B cell (primary cell): Measurements from ENCODE around the gene TENM4. TPM values are rescaled to one million over a fixed set of nuclear protein-coding genes. Genes with fewer than 3 reads are reported as not detected.
"Not testable (repeated sequence)": the region's sequence is repeated elsewhere in the genome, so short reads cannot be mapped to it uniquely, and the experiment has no call there.

Experiments
- ATAC-seq: fragments of 200-7000 bp; cut with Tn5 transposase; one replicate; pipeline ENCODE4 v1.10.0; 2021; ENCODE audit warnings: low read depth, mild to moderate bottlenecking, moderate number of reproducible peaks, moderate library complexity
- CTCF ChIA-PET: fragments of 350-600 bp; sonication (Branson Sonifier 250); formaldehyde crosslinking; loops from one replicate; lab custom pipeline; 2021; ENCODE audit warnings: antibody characterized with exemption, inconsistent platforms; lab: Charles Lee
- POLR2A ChIA-PET: fragments of 350-600 bp; sonication (Branson Sonifier 250); formaldehyde crosslinking; loops from one replicate; lab custom pipeline; 2021; ENCODE audit warnings: antibody characterized with exemption; lab: Charles Lee
- DNase-seq: peaks from one replicate; pipeline ENCODE4 v3.0.0; 2013
- H2AFZ ChIP-seq: 2 replicates; pipeline ENCODE4 v1.6.1; 2012; ENCODE audit warnings: mild to moderate bottlenecking, low read depth, low read length; ENCODE audit not compliant: insufficient read depth, poor library complexity, severe bottlenecking
- H3K27ac ChIP-seq, 2 donors: 1 replicate in 1 of 2; 2 replicates in 1 of 2; pipeline ENCODE4 v1.5.1; 2012 to 2013; ENCODE audit warnings: low read length in 2 of 2, mild to moderate bottlenecking in 2 of 2, moderate library complexity in 1 of 2
- H3K27me3 ChIP-seq, 4 experiments: fragments of 200-600 bp in 1 of 4; sonication (generic) in 1 of 4; replicated peaks in 1 of 4; 1 replicate in 2 of 4; 2 replicates in 2 of 4; pipeline versions ENCODE4 v1.6.1 to v1.7.0; 2013 to 2016; ENCODE audit warnings: low read length in 3 of 4, mild to moderate bottlenecking in 2 of 4, mixed read lengths in 1 of 4, moderate library complexity in 1 of 4; ENCODE audit not compliant: insufficient read depth in 4 of 4, control insufficient read depth in 3 of 4; ENCODE audit errors: control extremely low read depth in 1 of 4
- H3K36me3 ChIP-seq, 2 experiments: replicated peaks in 1 of 2; 1 replicate in 1 of 2; 2 replicates in 1 of 2; pipeline versions ENCODE4 v1.6.1 to v1.7.1; 2013; ENCODE audit warnings: low read length in 1 of 2; ENCODE audit not compliant: insufficient read depth in 2 of 2, control insufficient read depth in 1 of 2; ENCODE audit errors: control extremely low read depth in 1 of 2, extremely low read depth in 1 of 2
- H3K4me1 ChIP-seq, 2 donors: fragments of 200-600 bp in 1 of 2; sonication (generic) in 1 of 2; 1 replicate in 1 of 2; 2 replicates in 1 of 2; pipeline versions ENCODE4 v1.5.1 to v1.6.1; 2013 to 2017; ENCODE audit warnings: low read length in 2 of 2; ENCODE audit not compliant: control insufficient read depth in 2 of 2, insufficient read depth in 2 of 2
- H3K4me2 ChIP-seq: replicated peaks from 2 replicates; pipeline ENCODE3; 2012; ENCODE audit warnings: mild to moderate bottlenecking, low read depth, low read length; ENCODE audit not compliant: poor library complexity, severe bottlenecking
- H3K4me3 ChIP-seq, 5 experiments: fragments of 200-600 bp in 1 of 5; sonication (generic) in 1 of 5; 1 replicate in 3 of 5; 2 replicates in 2 of 5; pipeline versions ENCODE4 v1.5.1 to v1.7.0; 2011 to 2016; ENCODE audit warnings: low read length in 4 of 5, mild to moderate bottlenecking in 4 of 5, low read depth in 2 of 5, control low read depth in 1 of 5, moderate library complexity in 1 of 5; ENCODE audit not compliant: insufficient read depth in 1 of 5; ENCODE audit errors: control extremely low read depth in 1 of 5, extremely low read depth in 1 of 5
- H3K79me2 ChIP-seq: fragments of 200-600 bp; sonication (generic); one replicate; pipeline ENCODE4 v1.6.0; 2016; ENCODE audit warnings: low read length; ENCODE audit not compliant: control insufficient read depth, insufficient read depth
- H3K9ac ChIP-seq: fragments of 200-600 bp; sonication (generic); 2 replicates; pipeline ENCODE4 v1.6.1; 2017; ENCODE audit warnings: mild to moderate bottlenecking, low read length, moderate library complexity
- H3K9me3 ChIP-seq, 3 donors: one replicate each; pipeline versions ENCODE4 v1.6.1 to v1.7.1; 2013; ENCODE audit warnings: low read length in 2 of 3; ENCODE audit not compliant: control insufficient read depth in 2 of 3, insufficient read depth in 1 of 3; ENCODE audit errors: control extremely low read depth in 1 of 3
- H4K20me1 ChIP-seq: 2 replicates; pipeline ENCODE4 v1.6.0; 2012; ENCODE audit warnings: mild to moderate bottlenecking, low read length; ENCODE audit not compliant: insufficient read depth, control insufficient read depth, poor library complexity, severe bottlenecking
- H3K27ac Mint-ChIP-seq: one replicate; pipeline ENCODE4 v1.8.0; 2021; ENCODE audit warnings: mixed read lengths
- H3K27me3 Mint-ChIP-seq: one replicate; pipeline ENCODE4 v1.8.0; 2021; ENCODE audit warnings: mixed read lengths
- H3K4me1 Mint-ChIP-seq: one replicate; pipeline ENCODE4 v1.8.0; 2021; ENCODE audit warnings: mixed read lengths
- H3K4me3 Mint-ChIP-seq: one replicate; pipeline ENCODE4 v1.8.0; 2021; ENCODE audit warnings: mixed read lengths
- H3K9me3 Mint-ChIP-seq: one replicate; pipeline ENCODE4 v1.8.0; 2022; ENCODE audit warnings: mixed read lengths; ENCODE audit not compliant: insufficient read depth
- EZH2 ChIP-seq: IDR thresholded peaks from 2 replicates; pipeline ENCODE4 v1.6.1; 2012; ENCODE audit warnings: borderline replicate concordance, low read depth, mild to moderate bottlenecking, moderate library complexity, low read length; ENCODE audit not compliant: insufficient read depth, poor library complexity, severe bottlenecking
- WGBS: methylation state at CpG from one replicate; pipeline ENCODE4 v1.1.5; 2013; ENCODE audit warnings: missing lambda C conversion rate; ENCODE audit not compliant: insufficient coverage; 5-methylcytosine and 5-hydroxymethylcytosine counted together
- intact Hi-C: fragments of 100-400 bp; cut with micrococcal nuclease; formaldehyde crosslinking; loops from one replicate; pipeline ENCODE4 v1.10.0; 2022
- polyA plus RNA-seq: library from polyadenylated mRNA; depleted of rRNA; stranded (reverse); fragments of >200 nt; gene quantifications from 2 replicates; pipeline ENCODE4 v1.2.3, GENCODE V29; 2012
- total RNA-seq, 2 donors: library from RNA; stranded (reverse); fragments of 120-200 nt in 1 of 2; gene quantifications; 1 replicate in 1 of 2; 2 replicates in 1 of 2; pipeline versions ENCODE4 v1.2.3 to v1.2.4, GENCODE V29; 2013 to 2022
- TF ChIP-seq, protein P1 (sequence below): fragments of 200-600 bp; IDR thresholded peaks from one replicate; pipeline ENCODE4 v1.8.0; 2022; ENCODE audit warnings: antibody characterized with exemption, mild to moderate bottlenecking

Gene TENM4
- total and polyA plus RNA-seq, 2 donors (not counting 1 experiment from before 2014, with no cell fraction given) = 0.09 to 5.7 TPM

- intact Hi-C loops = no loop called here
- Histone ChIP-seq H3K9ac (no peak overlapping the region), H3K4me2 (no peak overlapping the region), H4K20me1 (no peaks in the 10 kb centered on the region), H2AFZ (no peak overlapping the region), H3K9me3 (no peaks in the 10 kb centered on the region), H3K4me3 (no peak overlapping the region), H3K27me3 (no peaks in the 10 kb centered on the region), H3K36me3 (no peaks in the 10 kb centered on the region), H3K4me1 (no peaks in the 10 kb centered on the region), H3K79me2 (no peaks in the 10 kb centered on the region), H3K27ac (no peak overlapping the region)
- CTCF ChIA-PET = no interaction called here
- ATAC-seq (no peak), DNase-seq (no peak)
- Mint-ChIP-seq H3K9me3 (no peaks in the 10 kb centered on the region), H3K27ac (no peak overlapping the region), H3K4me3 (no peak overlapping the region), H3K4me1 (no peaks in the 10 kb centered on the region), H3K27me3 (no peaks in the 10 kb centered on the region)
- WGBS = 42% methylated on average over 2 of the region's 3 CpGs
- TF ChIP-seq, protein P1, sequence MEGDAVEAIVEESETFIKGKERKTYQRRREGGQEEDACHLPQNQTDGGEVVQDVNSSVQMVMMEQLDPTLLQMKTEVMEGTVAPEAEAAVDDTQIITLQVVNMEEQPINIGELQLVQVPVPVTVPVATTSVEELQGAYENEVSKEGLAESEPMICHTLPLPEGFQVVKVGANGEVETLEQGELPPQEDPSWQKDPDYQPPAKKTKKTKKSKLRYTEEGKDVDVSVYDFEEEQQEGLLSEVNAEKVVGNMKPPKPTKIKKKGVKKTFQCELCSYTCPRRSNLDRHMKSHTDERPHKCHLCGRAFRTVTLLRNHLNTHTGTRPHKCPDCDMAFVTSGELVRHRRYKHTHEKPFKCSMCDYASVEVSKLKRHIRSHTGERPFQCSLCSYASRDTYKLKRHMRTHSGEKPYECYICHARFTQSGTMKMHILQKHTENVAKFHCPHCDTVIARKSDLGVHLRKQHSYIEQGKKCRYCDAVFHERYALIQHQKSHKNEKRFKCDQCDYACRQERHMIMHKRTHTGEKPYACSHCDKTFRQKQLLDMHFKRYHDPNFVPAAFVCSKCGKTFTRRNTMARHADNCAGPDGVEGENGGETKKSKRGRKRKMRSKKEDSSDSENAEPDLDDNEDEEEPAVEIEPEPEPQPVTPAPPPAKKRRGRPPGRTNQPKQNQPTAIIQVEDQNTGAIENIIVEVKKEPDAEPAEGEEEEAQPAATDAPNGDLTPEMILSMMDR = no peak
- TF ChIP-seq EZH2 = no peak
- POLR2A ChIA-PET = no interaction called here
Measured at GRCh38 chr11:78829146-78829545, 611.7 kb downstream of the TENM4 start.

DNA sequence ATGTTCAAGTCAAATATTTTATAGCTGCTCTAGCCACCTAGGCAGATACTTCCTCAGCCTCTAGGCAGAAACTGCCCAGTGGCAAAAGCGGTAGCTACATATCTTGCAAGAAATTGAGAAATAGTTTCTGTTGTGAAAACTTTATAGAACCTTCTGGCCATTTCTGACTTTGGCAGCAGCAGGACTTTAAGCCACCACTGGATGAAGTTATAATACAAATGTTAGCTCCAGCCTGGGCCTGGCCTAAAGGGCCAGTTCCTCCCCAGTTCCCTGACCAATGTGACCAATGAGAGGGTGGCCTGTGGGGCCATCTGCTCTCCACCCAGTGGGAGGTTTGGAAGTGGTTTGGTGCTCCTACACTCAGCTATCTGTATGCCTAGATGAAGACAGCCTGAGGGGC is 612.2 kb downstream of the TENM4 start:
- H3K4me1 Mint-ChIP-seq = no peaks in the 10 kb centered on the region
- Histone ChIP-seq H3K27me3 (no peaks in the 10 kb centered on the region), H2AFZ (no peak overlapping the region), H3K4me3 (no peak overlapping the region), H3K36me3 (no peaks in the 10 kb centered on the region), H3K9ac (no peak overlapping the region), H3K79me2 (no peaks in the 10 kb centered on the region), H3K4me1 (no peaks in the 10 kb centered on the region), H3K9me3 (no peaks in the 10 kb centered on the region), H3K27ac (no peak overlapping the region), H4K20me1 (no peaks in the 10 kb centered on the region), H3K4me2 (no peak overlapping the region)
- ATAC-seq (no peak), DNase-seq (no peak)
- intact Hi-C loops = no loop called here
- no peak overlapping the region for H3K27ac Mint-ChIP-seq
- no CpG with 5 or more reads among the region's 1 CpG for WGBS
- ChIA-PET POLR2A (no interaction called here), CTCF (no interaction called here)
- no peaks in the 10 kb centered on the region for H3K9me3 Mint-ChIP-seq
- H3K4me3 Mint-ChIP-seq = no peak overlapping the region
- TF ChIP-seq, protein P1 = no peak
- no peak for TF ChIP-seq EZH2
- no peaks in the 10 kb centered on the region for H3K27me3 Mint-ChIP-seq

DNA sequence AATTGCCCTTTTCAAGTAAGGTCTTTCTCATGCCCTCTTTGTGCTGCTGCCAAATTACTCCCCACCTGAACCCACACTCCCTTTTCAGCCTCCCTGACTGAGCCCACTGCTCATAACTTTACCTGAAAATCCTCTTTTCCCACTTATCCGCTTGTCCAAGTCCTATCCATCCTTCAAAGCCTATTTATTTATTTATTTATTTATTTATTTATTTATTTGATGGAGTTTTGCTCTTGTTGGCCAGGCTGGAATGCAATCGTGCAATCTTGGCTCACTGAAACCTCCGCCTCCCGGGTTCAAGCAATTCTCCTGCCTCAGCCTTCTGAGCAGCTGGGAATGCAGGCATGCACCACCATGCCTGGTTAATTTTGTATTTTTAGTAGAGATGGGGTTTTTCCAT is 613.5 kb downstream of the TENM4 start:
- H3K36me3 ChIP-seq, H3K27ac ChIP-seq, ATAC-seq, H3K27me3 Mint-ChIP-seq, H2AFZ ChIP-seq, CTCF ChIA-PET, H3K4me2 ChIP-seq, H3K9ac ChIP-seq, H3K4me1 ChIP-seq, H4K20me1 ChIP-seq, DNase-seq, H3K4me1 Mint-ChIP-seq, H3K9me3 ChIP-seq, H3K4me3 ChIP-seq, H3K27me3 ChIP-seq, POLR2A ChIA-PET, H3K79me2 ChIP-seq, intact Hi-C loops, H3K9me3 Mint-ChIP-seq, H3K27ac Mint-ChIP-seq, H3K4me3 Mint-ChIP-seq: not testable (repeated sequence)
- no CpG with 5 or more reads among the region's 4 CpGs for WGBS
